Measurements from ENCODE around the gene PRDM1.

The PRDM1 gene

DNA sequence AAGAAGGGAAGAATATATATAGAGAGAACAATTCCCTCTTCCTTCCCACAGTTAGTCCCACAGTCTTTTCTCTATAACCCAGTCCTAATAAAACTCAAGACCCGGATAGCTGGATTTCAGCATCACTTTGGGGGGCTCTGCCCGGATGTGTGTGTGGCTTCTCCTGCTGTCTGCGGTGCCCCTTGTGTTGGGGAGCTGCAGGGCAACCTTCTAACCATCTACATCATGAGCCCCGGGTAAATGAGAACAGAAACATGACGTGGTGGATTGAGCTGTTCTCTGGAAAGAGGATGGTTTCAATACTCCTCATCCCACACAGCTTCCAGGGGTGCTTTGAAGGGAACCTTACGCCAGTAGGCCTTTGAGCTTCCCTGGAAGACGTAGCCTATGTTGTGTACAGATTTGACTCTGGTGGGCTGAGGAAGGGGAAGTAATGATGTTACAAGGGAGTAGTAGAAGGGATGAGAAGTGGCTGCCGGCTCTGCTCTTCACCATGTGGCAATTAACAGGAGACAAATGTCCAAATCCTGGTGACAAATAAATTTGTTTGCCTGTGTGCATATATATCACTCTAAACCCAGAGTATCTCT is 13.5 kb upstream of the PRDM1 start:
- no peak for DNase-seq

DNA sequence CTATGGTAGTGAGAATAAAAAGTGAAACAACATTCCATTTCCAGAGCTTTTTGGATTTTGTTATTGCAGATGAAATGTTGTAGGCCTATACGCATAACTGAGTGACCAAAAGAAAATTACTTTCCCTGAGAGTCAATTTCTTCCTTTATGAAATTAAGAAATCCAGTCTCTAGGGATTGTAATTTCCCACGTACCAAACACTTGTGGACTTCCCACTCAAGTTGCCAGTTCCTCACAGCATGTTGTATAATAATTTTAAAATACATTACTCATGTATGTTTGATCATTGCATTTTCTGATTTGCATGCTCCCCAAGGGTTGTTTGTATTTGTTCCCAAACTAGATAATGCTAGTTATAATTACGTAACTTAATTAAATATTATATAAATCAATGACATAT is 12.0 kb upstream of the PRDM1 start:
- no peak for DNase-seq

DNA sequence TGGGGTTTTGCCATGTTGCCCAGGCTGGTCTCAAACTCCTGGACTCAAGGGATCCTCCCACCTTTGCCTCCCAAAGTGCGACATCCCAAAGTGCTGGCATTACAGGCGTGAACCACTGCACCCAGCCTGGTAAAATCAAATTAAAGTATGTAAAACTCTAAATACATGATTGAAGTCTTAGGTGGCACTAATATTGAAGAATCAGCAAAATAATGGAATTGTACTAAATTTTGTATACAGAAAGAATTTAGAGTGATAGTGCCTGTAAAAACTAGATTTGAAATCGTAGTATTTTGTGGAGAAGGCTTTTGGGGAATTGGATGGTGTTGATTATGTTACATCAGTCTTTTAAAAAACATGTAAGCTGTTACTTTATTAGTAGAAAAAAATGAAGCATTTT is 10.0 kb upstream of the PRDM1 start:
- DNase-seq = no peak

DNA sequence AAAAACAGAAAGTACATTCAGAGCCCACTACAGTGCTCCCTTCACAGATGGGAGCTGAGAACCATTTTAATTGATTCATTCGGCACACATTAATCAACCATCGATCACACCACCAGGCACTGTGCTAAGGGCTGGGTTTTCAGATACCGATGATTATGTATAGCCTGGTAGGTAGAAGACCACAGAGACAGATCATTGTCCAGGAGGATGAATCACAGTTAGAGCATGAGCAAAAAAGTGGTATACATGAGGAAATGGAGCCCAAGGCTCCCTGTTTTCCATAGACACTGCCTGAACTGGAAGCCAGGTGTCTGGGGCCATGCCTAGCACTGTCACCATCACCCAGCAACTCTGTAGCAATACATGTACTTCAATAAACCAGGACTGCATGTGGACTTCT is 9.0 kb upstream of the PRDM1 start:
- no peak for DNase-seq

DNA sequence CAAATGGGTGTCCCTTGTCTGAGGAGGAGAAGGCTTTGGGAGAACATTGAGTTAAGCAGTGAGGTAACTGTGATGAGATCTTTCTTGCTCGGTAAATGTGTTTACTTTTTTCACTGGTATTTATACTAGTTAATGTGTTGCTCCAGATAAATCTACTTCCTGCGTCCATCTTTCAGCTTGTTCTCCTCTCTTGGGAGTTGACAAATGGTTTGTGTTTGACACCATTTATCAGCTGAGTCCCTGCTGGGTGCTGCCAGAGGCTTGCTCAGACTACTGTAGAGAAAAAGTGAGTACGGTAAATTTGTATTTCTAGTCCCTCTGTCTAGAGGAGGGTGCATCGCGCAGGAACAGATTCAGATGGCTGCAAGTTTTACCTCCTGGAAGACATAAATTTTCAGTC is 8.3 kb upstream of the PRDM1 start:
- no peak for DNase-seq

DNA sequence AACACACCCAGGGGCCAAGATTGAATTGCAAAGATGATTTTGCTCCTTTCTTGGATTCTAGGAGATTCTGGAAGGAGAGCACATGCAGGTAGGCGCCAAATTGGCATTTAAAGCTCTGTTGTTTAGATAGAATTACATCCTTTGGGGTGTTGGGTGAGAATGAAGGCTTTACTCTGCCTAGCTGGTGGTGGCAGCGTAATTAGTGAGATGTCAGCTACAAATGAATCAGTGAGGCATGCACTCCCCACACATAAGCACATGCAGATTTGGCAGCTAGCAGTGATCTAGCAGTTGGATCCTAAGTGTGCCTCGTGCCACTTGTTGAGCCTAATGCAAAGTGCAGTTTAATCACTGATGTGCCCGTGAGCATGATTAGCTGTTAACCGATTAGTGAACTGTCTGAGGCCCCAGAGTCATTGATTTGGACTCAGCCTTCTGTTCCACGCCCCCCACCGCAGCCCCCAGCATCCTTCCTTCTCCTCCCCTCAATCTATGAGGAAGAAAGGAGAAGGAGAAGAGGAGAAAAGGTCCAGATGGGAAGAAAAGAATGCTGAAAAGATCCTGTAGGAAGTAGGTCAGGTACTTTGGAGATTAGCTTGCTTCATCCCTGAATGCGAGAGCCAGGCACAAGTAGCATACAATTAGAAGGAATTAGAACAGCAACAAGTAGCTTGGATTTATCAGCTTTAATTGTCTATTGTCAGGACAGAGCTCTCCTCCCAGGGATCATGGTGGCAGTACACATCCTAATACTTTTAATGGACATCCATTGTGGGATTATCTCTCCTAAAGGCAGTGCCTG is 6.0 kb upstream of the PRDM1 start:
- DNase-seq = no peak

DNA sequence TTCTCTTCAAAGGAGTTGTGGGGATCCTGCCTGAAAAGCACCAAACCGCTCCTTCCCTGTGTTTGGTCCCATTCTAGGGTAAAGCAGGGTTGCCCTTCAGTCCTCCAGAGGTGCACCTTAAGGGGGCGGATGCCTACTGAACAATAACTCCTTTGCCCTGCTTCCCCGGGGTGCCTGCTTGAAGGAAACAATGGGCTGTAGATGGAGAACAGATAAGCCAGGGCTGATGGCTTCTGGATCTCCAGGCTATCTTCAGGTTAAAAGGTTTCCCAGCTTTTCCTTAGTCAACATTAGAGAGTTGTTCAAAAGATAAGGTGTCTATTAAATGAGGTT is 5.4 kb upstream of the PRDM1 start:
- no peak for DNase-seq

DNA sequence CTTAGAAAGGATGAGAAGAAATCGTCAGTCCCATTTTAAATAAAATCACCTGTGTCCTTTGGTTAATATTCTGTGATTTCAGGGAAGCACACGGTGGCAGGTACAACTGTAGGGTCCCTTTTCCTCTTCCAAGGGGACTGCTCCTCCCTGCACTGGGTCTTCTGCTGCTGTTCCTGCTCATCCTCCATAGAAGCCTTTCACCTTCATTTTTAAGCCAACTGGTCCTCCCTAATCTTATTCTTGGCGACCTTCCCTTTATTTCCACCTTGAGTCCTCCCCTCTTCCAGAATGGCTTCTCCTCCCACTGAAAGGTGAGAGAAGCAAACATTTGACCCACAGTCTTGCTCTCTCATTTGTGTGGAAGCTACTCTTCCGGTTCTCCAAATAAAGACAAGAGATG is 4.4 kb upstream of the PRDM1 start:
- DNase-seq = no peak

DNA sequence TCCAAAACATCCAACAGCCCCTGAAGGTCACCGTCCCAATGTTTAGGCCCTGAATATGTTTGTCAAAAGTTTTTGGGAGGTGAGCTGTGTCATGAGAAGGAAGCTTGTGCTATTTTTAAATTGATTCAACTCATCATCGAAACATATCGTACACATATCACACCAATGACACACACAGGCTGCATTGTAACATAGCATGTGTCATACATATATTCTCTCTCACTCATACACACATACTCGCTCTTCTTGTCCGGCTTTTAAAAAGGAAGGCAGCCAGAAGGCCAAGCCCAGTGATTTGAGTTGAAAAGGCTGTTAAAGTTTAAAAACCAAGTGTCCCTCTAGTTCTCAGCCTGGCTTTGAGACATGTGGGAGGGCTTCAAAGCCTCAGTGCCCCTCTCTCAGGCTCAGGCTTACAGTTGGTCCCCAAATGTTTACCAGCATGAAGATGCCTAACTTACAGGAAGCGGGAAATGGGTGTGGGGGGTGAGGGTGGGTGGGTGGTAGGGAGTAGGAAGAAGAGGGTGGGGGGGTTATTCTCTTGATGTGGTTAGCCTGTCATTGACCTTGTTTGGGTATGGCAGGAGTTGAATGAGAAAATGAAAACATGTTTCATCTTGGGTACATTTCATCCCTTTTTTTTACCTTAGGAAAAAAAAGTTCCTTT is 3.3 kb upstream of the PRDM1 start:
- no peak for DNase-seq

DNA sequence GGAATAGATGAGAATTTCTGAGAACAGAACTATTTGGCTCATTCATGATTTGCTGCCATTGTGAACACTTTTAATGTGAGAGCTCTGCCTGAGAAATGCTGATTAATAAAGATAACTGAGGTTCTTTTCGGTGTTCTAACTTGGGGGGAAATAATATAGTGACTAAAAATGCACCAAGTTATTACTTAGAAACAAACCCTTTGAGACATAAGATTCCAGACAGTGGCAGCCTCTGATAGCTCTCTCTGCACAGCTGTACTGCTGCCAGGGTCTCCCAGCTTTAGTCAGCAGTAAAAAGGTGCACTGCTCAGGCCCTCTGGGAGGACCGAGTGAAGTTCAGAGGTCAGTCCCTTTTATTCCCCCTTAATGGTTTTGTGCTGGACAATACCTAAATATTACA is 2.5 kb upstream of the PRDM1 start:
- DNase-seq = no peak

DNA sequence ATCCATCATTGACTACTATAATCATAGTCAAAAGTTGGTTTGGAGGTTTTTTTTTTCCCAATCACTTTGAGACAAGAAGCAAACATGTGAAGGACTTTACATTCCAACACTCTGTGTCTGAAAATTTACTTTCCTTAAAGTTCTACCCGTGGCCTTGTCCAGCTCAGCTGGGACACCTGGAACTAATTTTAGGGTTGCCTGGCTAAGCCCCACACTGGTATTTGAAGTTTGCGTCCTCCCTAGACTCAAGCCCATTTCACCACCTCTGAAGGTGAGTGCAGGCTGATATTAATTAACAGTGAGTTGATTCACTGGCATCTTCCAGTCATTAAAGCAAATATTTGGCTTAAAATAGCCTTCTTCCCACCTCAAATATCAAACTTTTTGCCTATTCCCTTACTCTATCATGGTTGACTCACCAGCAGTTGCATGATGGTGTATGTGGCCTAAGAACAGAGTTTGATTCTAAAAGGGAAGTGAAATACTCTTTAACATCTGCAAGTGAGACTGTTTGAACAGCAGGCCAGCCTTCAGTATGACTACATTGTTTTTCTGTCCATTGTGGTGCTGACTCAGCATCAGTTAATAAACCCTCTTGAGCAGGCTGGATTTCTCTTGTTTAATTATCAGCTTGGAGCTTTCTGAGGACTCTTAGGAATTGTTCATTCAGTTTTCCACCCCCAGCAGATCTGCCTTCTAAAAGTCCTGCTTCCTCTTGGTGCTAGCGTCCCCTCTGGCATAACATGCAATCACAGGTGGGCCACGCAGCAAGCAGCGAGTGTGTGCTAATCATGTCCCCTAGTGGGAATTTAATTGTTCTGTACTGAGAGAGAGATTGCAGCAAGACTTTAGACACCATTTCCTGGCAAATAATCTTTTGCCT is 1.8 kb upstream of the PRDM1 start:
- peak; percentile 88 for DNase-seq

DNA sequence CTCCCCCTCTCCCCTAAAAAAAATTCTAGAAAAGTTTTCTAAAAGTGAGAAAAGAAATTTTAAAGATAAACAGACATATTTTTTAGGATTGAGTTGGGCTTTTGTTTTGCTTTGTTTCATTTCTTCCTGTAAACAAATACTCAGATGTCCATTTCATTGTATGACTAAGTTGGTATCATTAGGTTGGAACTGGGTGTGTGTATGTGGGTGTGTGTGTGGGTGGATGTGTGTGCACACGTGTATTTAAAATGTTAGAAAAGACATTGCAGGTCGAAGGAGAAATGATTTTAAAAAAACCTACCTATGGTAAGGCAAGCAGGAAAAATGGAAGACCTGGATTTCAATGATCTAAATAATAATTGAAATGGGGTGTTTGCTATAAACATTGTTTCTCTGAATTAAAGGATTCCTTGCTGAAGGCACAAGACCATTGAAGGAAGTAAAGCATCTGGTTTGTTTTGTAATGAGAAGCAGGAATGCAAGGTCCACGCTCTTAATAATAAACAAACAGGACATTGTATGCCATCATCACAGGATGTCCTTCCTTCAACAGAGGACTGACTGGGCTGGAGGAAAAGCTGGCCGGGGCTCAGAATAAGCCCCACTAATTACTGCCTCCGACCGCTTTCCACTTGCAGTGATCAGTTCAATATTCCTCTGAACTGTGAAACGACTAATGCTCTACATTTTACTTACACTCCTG is 996 bp upstream of the PRDM1 start:
- DNase-seq = no peak

DNA sequence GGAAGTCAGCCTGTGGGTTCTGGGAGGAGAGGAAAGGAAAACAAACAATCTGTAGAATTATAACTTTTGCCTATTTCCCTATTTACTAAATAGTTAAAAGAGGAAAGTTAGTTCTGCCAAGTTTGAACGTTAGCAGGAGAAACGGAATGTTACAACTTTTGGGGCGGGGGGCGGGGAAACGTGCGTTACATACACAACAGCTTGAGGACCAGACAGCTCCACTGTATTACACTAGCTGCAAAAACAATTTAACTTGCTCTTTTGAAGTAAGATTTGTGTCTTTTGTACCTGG is 498 bp upstream of the PRDM1 start:
- DNase-seq = no peak

DNA sequence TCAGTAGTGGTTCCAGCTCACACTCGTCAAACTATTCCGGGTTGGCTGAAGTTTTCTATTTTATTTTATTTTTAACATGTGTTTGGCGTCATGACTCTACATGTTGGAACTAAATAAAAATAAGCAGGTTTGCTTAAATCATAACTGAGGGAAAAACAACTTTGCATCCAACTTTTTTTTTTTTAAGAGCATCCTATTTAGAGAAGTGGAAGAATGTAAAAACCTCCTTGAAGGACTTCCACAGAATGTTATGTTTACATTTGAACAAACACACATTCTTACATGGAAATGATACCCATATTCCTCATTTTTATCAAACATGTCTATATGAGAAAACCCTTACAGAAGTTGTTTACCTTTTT is 659 bp downstream of the PRDM1 start:
- no peak for DNase-seq

DNA sequence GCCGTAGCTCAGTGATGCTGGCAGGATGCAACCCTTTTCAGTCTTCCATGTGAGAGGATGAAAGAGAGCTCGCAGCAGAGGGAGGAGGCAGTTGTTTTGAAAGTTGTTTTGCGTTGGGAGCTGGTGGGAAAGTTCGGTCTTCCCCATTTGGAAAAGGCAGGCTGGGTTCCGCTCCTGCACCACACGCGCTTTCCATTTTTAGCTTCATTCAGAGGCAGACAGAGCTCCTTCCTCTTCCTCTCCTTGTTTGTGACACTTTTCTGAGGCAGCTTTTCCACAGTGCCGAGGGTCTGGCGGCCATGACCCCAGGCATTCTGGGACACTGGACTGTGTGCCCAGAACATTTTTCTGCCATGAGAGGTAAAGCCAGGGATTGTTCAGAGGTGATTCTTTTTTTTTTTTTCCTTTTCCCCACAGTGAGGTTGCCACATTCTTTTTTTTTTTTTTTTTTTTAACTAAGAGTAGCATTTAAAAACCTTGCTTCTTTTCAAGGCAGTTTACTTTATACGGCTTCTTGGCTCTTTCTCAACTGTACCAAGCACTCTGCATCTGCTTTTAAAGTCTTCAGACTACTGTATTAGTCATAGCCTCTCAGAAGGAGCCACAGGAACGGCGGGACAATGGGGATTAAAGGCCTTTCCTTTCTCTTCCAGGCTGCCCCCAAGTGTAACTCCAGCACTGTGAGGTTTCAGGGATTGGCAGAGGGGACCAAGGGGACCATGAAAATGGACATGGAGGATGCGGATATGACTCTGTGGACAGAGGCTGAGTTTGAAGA is 1.6 kb downstream of the PRDM1 start:
- DNase-seq = no peak

DNA sequence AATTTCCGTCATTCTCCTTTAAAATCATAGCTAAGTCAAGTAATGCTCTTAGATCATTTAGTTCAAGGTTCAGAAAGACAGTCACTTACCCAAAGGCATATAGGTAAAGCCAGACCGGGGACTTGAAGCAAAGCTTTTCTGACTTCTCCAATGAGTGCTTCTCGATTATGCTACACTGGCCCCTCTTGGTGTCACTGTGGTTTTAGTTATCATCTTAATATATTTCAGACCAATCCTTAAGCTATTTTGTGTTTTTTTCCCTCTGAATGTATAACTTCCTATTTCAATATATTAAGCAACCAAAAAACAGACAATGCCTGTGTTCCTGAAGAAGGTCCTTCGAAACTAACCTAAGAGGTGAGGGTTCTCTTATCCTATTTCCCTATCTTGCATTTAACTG is 3.9 kb downstream of the PRDM1 start:
- no peak for DNase-seq

DNA sequence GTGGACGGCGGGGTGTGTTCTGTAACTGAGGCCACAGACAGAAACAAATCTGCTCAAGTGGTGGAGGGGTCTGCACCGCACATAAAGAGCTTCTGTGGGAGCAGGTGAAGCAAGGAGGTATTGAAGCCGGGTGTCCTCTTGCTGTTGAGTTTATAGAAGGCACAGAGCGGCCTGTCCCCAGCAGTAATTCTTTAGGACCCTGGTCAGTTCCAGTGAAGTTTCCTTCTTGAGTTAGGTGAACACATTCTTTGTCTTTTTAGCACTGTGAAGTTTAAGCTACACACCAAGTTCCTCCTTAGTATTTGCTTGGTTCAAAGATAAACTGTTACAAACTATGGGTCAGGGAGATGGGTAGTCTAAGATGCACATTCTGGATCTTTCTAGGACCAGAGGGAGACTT is 6.1 kb downstream of the PRDM1 start:
- no peak for DNase-seq

DNA sequence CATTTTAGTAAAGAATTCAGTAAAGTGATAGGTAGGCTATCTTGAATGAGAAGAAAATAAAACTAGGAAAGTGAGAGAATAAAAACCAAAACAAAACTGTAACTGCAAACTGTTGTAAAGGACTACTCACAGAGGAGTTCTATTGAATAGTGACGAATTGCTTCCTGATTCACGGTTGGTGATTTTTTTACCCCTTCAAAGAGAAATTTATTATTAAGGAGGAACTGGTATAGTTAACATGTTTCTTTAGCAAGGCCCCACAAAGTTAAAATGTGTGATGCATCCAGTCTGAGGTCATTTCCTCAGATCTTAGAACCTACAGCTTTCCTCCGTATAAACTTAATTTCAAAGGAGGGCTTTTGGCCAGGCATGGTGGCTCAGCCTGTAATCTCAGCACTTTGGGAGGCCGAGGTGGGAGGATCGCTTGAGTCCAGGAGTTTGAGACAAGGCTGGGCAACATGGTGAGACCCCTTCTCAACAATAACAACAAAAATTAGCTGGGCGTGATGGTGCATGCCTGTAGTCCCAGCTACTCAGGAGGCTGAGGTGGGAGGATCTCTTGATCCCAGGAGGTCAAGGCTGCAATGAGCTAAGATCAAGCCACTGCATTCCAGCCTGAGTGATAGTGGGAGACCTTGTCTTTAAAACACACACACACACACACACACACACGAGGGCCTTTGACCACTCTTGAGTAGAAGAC is 8.3 kb downstream of the PRDM1 start:
- DNase-seq = no peak

DNA sequence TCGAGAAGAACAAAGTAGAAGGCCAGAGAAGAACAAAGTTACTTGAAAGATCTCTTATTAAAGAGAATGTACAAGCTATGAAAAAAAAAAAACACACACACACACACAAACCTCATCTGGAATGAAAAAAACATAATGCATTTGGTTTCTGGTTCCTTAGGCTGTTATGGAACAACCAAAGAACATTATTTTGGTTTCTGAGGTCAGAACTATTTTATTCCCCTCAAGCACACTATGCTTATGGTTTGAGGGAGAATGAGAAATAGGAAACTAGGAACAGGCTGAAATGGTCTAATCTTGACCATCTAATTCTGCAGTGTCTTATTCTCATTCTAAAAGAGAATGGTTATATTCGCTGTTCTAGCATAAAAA is 8.8 kb downstream of the PRDM1 start:
- no peak for DNase-seq

DNA sequence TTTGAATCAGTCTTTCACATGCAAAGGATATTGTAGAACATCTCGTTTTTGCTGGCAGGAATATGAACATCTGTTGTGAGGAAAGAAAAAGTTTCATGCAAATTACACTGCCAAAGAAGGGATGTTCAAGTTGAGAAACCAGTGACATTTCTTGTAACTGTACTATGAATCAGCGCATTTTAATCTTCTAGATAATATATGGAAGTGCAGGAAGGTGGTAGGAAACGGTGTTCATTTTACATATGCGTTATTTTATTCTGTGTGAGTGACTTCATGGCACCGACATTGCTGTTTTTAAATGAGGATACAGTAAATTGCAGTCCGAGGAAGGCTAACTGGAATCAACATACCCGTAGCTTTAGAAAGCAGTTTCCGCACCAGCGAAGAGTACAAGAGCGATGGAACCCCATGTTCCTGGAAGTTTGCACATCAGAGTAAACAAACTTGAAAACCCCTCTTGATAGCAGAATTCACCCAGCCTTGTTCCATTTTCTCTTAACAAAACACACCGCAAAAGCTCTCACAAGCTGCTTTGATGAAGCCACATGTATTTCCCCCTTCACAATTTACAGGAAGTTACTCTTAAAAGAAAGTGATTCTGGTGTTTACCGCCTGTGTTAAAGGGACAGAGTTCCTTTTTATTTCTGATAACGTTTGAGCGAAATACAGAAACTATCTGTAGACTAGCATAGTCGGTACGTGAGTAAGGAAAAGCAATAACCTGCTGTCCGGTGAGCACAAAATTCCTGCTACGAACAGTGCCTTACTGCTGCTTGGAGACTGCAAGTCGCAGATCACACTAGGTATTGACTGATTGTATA is 11.5 kb downstream of the PRDM1 start:
- no peak for DNase-seq

Measured in NCI-H774 (cell line).